SK-N-SH treated with all-trans-retinoic acid at 6 μM for 48 hours (cell line): ENCODE data around the gene DNMBP.
A peak's percentile ranks its signal among the peaks of the same experiment; 100 is the strongest.

Experiments
- ATAC-seq: fragments of 200-7000 bp; cut with Tn5 transposase; 3 replicates; pipeline ENCODE4 v1.9.1; 2020; ENCODE audit warnings: mild to moderate bottlenecking, moderate library complexity
- BACH2 ChIP-seq: fragments of 250-450 bp; sonication (Bioruptor Pico); IDR thresholded peaks from 2 replicates; pipeline ENCODE4 v1.9.0; 2021; ENCODE audit warnings: mild to moderate bottlenecking, borderline replicate concordance
- ESRRG ChIP-seq: fragments of 250-450 bp; sonication (Bioruptor Pico); IDR thresholded peaks from 2 replicates; pipeline ENCODE4 v1.6.1; 2021; ENCODE audit warnings: mild to moderate bottlenecking
- GLIS3 ChIP-seq: fragments of 250-450 bp; sonication (Bioruptor Pico); IDR thresholded peaks from 2 replicates; pipeline ENCODE4 v1.5.0; 2020; ENCODE audit warnings: mild to moderate bottlenecking, moderate library complexity
- ISL1 ChIP-seq: fragments of 250-450 bp; sonication (Bioruptor Pico); IDR thresholded peaks from 2 replicates; pipeline ENCODE4 v2.1.2; 2022; ENCODE audit warnings: mild to moderate bottlenecking, moderate library complexity
- PATZ1 ChIP-seq: fragments of 250-450 bp; sonication (Bioruptor Pico); IDR thresholded peaks from 2 replicates; pipeline ENCODE4 v1.8.0; 2020; ENCODE audit warnings: mild to moderate bottlenecking, moderate library complexity, borderline replicate concordance
- RARB ChIP-seq: fragments of 250-450 bp; sonication (Bioruptor Pico); IDR thresholded peaks from 2 replicates; pipeline ENCODE4 v1.8.0; 2021; ENCODE audit warnings: mild to moderate bottlenecking, moderate library complexity
- SNAI2 ChIP-seq: fragments of 250-450 bp; sonication (Bioruptor Pico); IDR thresholded peaks from 2 replicates; pipeline ENCODE4 v1.5.0; 2020; ENCODE audit warnings: mild to moderate bottlenecking, moderate library complexity
- TCF4 ChIP-seq: fragments of 250-450 bp; sonication (Bioruptor Pico); IDR thresholded peaks from 2 replicates; pipeline ENCODE4 v1.8.0; 2021; ENCODE audit warnings: mild to moderate bottlenecking, moderate library complexity, borderline replicate concordance
- TOX ChIP-seq: fragments of 250-450 bp; sonication (Bioruptor Pico); IDR thresholded peaks from 2 replicates; pipeline ENCODE4 v1.8.0; 2021; ENCODE audit warnings: mild to moderate bottlenecking, moderate library complexity, borderline replicate concordance
- ZC3H10 ChIP-seq: fragments of 250-450 bp; sonication (Bioruptor Pico); IDR thresholded peaks from 2 replicates; pipeline ENCODE4 v1.5.1; 2021; ENCODE audit warnings: mild to moderate bottlenecking, moderate library complexity
- ZFP30 ChIP-seq: fragments of 450-650 bp; formaldehyde crosslinking; IDR thresholded peaks from 2 replicates; pipeline ENCODE4 v1.5.0; 2022; ENCODE audit warnings: mild to moderate bottlenecking, moderate library complexity
- ZNF70 ChIP-seq: fragments of 450-650 bp; formaldehyde crosslinking; IDR thresholded peaks from 2 replicates; pipeline ENCODE4 v1.5.0; 2020; ENCODE audit warnings: mild to moderate bottlenecking, moderate library complexity
- ZNF8 ChIP-seq: fragments of 450-650 bp; formaldehyde crosslinking; IDR thresholded peaks from 2 replicates; pipeline ENCODE4 v1.5.0; 2020; ENCODE audit warnings: mild to moderate bottlenecking, moderate library complexity
- TF ChIP-seq, protein P1 (sequence below): fragments of 250-450 bp; sonication (Bioruptor Pico); IDR thresholded peaks from 2 replicates; pipeline ENCODE4 v1.8.0; 2021; ENCODE audit warnings: low read depth, mild to moderate bottlenecking, moderate library complexity, borderline replicate concordance
- TF ChIP-seq, protein P2 (sequence below): fragments of 250-450 bp; sonication (Bioruptor Pico); IDR thresholded peaks from 2 replicates; pipeline ENCODE4 v1.5.0; 2020; ENCODE audit warnings: mild to moderate bottlenecking, moderate library complexity
- TF ChIP-seq, protein P3 (sequence below): fragments of 250-450 bp; sonication (Bioruptor Pico); IDR thresholded peaks from 2 replicates; pipeline ENCODE4 v1.5.1; 2021; ENCODE audit warnings: mild to moderate bottlenecking, moderate library complexity
- TF ChIP-seq, protein P4 (sequence below): fragments of 250-450 bp; sonication (Bioruptor Pico); IDR thresholded peaks from 2 replicates; pipeline ENCODE4 v1.5.1; 2020; ENCODE audit warnings: low read depth, mild to moderate bottlenecking, moderate library complexity

Gene DNMBP

DNA sequence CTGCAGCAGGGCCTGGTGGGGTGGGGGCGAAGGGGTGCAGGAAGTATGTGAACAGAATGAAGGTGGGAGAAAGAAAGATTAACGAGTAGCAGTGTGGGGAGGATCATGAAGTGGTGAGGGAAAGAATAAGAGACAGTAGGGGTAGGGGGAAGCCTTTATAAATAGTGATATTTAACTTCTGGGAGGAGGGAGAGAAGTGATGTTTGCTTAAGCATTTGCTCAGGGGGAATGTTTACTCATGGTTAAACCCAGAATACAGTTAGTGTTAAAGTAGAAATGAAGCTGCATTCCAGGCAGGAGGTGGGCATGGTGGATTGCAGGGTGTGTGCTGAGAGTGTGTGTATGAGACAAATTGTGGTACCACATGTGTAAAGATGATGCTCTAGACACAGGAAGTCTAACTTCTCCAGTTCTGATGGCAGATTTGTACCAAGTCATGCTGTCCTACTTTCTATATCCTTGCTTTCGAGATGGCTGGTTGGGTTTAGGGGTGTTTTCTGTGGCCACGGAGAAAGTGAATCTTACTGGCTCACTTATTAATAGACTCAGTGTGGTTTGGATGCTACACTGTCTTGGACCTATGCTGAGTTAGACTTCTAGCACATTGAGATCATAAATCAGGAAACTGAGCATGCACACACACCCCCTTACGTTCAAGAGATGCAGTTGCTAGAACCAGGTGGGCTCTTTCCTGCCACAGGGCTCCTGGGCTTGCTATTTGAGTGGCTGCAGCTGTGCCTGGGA is 10.6 kb upstream of the DNMBP start:
- ATAC-seq = no peak
- TF ChIP-seq ZC3H10 (CRISPR knock-in tag) (no peak), ZFP30 (CRISPR knock-in tag) (no peak), ISL1 (CRISPR knock-in tag) (no peak), RARB (no peak), ESRRG (CRISPR knock-in tag) (no peak), TOX (no peak), GLIS3 (CRISPR knock-in tag) (no peak), ZNF8 (CRISPR knock-in tag) (no peak), BACH2 (CRISPR knock-in tag) (no peak), PATZ1 (CRISPR knock-in tag) (no peak), TCF4 (CRISPR knock-in tag) (no peak), SNAI2 (CRISPR knock-in tag) (no peak)
- TF ChIP-seq, protein P1, sequence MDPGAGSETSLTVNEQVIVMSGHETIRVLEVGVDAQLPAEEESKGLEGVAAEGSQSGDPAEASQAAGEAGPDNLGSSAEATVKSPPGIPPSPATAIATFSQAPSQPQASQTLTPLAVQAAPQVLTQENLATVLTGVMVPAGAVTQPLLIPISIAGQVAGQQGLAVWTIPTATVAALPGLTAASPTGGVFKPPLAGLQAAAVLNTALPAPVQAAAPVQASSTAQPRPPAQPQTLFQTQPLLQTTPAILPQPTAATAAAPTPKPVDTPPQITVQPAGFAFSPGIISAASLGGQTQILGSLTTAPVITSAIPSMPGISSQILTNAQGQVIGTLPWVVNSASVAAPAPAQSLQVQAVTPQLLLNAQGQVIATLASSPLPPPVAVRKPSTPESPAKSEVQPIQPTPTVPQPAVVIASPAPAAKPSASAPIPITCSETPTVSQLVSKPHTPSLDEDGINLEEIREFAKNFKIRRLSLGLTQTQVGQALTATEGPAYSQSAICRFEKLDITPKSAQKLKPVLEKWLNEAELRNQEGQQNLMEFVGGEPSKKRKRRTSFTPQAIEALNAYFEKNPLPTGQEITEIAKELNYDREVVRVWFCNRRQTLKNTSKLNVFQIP (CRISPR knock-in tag) = no peak
- TF ChIP-seq, protein P2, sequence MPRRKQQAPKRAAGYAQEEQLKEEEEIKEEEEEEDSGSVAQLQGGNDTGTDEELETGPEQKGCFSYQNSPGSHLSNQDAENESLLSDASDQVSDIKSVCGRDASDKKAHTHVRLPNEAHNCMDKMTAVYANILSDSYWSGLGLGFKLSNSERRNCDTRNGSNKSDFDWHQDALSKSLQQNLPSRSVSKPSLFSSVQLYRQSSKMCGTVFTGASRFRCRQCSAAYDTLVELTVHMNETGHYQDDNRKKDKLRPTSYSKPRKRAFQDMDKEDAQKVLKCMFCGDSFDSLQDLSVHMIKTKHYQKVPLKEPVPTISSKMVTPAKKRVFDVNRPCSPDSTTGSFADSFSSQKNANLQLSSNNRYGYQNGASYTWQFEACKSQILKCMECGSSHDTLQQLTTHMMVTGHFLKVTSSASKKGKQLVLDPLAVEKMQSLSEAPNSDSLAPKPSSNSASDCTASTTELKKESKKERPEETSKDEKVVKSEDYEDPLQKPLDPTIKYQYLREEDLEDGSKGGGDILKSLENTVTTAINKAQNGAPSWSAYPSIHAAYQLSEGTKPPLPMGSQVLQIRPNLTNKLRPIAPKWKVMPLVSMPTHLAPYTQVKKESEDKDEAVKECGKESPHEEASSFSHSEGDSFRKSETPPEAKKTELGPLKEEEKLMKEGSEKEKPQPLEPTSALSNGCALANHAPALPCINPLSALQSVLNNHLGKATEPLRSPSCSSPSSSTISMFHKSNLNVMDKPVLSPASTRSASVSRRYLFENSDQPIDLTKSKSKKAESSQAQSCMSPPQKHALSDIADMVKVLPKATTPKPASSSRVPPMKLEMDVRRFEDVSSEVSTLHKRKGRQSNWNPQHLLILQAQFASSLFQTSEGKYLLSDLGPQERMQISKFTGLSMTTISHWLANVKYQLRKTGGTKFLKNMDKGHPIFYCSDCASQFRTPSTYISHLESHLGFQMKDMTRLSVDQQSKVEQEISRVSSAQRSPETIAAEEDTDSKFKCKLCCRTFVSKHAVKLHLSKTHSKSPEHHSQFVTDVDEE (CRISPR knock-in tag) = no peak
- TF ChIP-seq, protein P3, sequence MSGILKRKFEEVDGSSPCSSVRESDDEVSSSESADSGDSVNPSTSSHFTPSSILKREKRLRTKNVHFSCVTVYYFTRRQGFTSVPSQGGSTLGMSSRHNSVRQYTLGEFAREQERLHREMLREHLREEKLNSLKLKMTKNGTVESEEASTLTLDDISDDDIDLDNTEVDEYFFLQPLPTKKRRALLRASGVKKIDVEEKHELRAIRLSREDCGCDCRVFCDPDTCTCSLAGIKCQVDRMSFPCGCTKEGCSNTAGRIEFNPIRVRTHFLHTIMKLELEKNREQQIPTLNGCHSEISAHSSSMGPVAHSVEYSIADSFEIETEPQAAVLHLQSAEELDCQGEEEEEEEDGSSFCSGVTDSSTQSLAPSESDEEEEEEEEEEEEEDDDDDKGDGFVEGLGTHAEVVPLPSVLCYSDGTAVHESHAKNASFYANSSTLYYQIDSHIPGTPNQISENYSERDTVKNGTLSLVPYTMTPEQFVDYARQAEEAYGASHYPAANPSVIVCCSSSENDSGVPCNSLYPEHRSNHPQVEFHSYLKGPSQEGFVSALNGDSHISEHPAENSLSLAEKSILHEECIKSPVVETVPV (CRISPR knock-in tag) = no peak
- TF ChIP-seq, all 23 proteins: peak for 0

DNA sequence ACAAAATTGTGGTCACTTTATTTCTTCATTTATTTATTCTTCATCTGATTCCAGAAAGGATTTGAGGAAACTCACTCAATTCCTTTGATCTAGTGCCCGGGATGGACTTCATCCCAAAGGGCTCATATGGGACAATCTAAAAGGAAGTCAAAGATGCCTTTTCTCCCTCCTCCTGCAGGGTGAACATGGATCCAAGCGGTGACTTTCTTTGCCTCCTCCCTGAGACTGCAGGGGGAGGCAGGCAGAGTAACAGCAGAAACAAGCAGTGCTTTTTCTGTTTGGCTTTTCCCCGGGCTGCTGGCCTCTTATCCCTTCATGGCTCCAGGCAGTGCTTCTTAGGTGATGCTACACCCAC is 10.0 kb upstream of the DNMBP start:
- peak; percentile 56; the same call in 2 of the 3 replicates for ATAC-seq
- no peak for TF ChIP-seq ZNF70 (CRISPR knock-in tag)
- TF ChIP-seq PATZ1 (CRISPR knock-in tag) = no peak
- no peak for TF ChIP-seq ZNF8 (CRISPR knock-in tag)
- no peak for TF ChIP-seq RARB
- TF ChIP-seq BACH2 (CRISPR knock-in tag) = no peak
- TF ChIP-seq, protein P4, sequence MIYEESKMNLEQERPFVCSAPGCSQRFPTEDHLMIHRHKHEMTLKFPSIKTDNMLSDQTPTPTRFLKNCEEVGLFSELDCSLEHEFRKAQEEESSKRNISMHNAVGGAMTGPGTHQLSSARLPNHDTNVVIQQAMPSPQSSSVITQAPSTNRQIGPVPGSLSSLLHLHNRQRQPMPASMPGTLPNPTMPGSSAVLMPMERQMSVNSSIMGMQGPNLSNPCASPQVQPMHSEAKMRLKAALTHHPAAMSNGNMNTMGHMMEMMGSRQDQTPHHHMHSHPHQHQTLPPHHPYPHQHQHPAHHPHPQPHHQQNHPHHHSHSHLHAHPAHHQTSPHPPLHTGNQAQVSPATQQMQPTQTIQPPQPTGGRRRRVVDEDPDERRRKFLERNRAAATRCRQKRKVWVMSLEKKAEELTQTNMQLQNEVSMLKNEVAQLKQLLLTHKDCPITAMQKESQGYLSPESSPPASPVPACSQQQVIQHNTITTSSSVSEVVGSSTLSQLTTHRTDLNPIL (CRISPR knock-in tag) = no peak
- TF ChIP-seq ZC3H10 (CRISPR knock-in tag) = no peak
- TF ChIP-seq ZFP30 (CRISPR knock-in tag) = no peak
- TF ChIP-seq SNAI2 (CRISPR knock-in tag) = no peak
